ELR (cell line): Measurements from ENCODE around the gene UNC13C.

ENCODE experiments used
- DNase-seq: peaks from one replicate; pipeline ENCODE4 v3.0.0-alpha.2; 2015; ENCODE audit warnings: low read depth

The UNC13C gene

DNA sequence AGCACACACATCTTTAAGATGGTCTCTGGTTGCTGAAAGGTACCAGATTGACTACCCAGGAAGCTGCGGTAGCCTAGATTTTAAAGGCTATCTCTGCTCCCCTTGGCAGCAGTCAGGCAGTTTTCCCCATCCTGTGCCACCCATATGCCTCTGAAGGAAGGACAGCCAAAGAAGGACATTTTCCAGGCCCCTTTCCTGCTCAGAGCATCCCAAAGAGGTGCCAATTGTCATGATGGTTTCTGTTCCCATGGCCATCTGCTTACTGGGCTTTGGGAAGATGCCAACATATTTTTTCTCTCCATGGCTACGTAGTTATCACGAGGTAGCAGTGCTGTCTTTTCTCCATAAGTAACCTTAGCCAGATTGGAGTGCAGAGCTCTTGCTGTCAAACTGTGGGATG, 39.7 kb downstream of the UNC13C start:
- DNase-seq = no peak

- DNase-seq = no peak
Measured at GRCh38 chr15:54026258-54026657, 48.0 kb downstream of the UNC13C start.

GRCh38 chr15:54026891-54027290, 48.6 kb downstream of the UNC13C start:
- no peak for DNase-seq

DNA sequence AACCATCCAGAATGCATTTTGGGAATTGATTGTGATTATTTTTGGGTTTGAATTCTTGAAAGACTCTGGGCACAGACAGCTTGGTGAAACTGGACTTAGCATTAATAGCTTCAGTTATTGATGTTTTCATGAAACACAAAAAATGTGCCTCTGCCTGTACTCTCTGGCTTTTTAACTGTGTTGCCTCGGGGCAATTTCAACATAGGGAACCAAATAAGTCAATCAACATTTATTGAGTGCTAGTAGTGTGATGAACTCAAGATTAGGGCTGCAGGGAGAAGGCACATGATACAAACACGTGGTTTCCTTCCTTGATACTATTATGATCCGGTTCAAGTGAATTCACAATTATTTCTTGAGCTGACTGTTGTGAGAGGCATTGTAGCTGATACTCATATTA, 50.8 kb downstream of the UNC13C start:
- DNase-seq = no peak

DNA sequence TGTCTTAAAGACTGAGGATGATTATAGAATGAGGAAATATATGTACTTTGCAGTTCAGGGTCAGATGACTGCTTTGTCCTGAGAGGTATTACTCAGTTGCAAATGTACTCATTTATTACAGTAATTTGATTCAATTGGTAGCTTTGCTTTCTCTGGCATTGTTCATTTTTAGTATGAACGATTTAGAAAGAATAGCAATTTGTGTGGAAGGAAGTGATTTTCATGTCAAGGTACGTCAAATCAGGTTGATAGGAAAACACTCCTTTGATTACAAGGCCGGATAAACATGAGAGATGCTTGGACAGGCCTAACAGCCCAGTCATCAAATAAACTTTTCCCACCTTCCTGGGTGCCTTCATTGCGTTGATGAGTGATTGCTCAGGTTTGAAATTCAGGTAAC, 53.8 kb downstream of the UNC13C start:
- DNase-seq = no peak

DNA sequence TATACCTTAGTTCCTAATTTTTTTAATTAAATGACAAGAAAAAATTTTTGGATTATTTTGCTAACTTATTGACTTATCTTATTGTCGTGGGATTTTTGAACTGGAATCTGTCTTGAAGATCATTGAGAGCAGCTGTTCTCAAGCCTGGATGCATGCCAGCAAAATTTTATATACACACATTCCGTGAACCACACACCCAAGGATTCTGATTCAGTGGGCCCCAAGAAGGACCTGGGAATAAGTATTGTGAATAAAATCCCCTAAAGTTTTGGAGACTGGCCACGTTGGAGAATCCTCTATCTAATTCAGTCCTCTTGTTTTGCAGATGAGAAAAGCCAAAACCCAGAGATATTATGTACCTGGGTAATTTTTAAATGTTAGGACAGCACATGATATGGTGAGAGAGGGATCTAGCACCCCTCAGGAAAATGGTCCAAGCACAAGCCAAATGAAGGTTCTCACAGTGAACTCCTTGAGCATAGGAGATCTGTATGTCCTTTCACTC, 55.2 kb downstream of the UNC13C start:
- DNase-seq = no peak

GRCh38 chr15:54033869-54034458, 55.7 kb downstream of the UNC13C start:
- no peak for DNase-seq

DNA sequence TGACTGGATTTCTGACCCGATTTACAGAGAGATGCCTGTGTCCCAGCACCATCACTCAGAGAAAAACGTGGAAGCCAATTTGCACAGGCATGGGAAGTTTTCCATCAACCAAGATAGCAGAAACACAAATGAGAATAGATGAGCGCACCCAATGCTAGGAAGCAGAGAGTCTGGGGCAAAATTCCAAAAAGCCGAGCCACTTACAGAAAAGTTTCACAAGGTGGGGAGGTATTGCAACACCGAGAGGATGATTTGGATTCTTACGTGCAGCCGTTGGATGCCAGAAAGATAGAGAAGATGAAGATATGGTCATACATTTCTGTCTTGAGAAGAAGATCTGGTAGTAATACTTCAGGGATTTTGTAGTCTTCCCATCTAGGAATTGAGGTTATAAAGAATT, 57.4 kb downstream of the UNC13C start:
- no peak for DNase-seq

DNA sequence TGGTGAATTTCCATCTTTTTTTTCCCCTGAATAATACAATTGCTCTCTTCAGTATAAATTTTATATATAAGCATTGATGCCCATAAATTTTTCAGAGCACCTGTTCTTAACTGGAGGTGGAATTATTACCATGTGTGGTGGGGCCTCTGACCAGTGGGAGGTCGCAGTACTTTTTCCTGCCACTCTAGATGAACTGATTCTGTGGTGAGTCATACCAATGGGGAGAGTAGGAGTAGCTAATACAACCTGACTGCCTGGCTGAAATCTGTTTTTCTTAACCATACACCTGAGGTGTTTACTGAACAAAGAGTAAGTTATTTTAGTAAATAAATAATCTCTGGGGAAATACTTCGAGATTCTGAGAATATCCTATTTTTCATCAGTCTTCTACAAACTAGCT, 67.2 kb downstream of the UNC13C start:
- no peak for DNase-seq

GRCh38 chr15:54046093-54046492, 67.9 kb downstream of the UNC13C start:
- DNase-seq = no peak

DNA sequence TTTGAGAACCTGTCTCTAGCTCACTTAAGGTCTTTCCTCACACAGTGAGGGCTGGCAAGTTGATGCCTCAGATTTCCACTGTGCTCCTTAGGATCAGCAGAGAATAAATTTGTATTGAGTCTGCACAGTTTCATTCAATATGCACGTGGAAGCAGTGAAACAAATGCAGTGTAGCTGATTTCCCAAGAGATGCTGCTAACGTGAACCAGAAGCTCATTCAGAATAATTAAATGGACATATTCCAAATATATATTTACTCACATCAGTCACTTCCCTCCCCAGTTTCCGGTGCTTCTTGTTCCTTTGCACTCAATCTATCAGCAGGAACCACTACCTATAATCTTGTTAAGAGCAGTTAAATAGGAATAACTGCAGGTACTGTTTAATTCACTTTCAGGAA, 86.1 kb downstream of the UNC13C start:
- no peak for DNase-seq

DNA sequence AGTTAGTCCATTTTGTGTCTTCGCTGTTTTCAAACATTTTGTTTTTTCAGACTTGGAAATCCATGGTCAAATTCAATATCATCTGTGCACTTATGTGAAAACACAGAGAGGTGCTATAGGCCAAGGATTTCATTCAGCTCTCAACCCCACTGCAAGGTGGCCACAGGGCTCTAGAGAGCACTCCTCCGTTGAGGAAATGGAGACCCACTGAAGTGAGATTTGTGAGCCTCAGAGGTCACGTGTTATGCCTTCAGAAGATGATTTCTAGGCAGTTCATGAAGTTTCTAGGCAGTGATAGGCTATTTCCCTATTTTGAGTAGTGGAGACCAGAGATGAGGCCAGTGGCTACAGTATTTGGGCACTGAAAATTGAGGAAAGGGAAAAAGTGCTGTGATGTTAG, 88.2 kb downstream of the UNC13C start:
- no peak for DNase-seq

- no peak for DNase-seq
Measured at GRCh38 chr15:54082836-54083492, 104.7 kb downstream of the UNC13C start.

GRCh38 chr15:54083501-54083900, 105.3 kb downstream of the UNC13C start:
- DNase-seq = no peak

DNA sequence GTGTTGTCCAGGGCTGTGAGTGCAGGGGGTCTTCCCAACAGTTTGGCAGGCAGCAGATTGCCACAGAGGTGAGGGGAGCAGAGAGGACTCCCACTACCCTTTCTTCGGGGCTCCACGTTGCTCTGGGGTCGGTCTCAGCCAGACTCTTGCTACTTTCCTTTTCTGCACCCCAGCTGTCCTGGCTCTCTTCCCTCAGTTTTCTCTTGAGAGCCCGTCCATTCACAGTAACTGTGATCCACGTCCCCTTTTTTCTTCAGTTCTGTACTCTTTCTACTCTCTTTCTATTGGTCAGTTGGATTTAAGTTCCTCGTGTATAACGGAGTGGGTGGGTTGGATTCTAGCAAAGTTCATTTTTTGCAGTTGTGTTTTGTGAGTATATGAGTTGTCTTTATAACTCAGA, 105.8 kb downstream of the UNC13C start:
- DNase-seq = no peak

GRCh38 chr15:54088837-54089236, 110.6 kb downstream of the UNC13C start:
- DNase-seq = no peak

GRCh38 chr15:54089776-54090175, 111.5 kb downstream of the UNC13C start:
- DNase-seq = no peak

GRCh38 chr15:54091651-54092050, 113.4 kb downstream of the UNC13C start:
- DNase-seq = no peak

DNA sequence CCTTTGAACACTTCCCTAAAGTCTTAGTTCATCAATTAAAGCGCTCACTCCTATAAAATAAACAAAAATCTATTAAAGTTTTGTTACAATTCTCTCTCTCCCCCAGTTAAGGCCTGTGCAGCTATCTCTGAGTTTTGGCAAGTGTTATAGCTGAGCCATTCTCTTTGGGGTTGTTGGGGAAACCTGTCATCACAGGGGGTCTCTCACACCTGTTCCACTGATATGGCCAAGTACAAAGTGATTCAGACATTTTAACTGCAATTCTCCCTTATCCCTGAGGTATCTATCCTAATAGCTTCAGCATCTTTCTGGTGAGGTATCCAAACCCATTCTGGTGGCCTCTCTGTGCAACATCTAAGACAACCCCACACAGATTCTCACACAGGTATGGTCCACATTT, 116.4 kb downstream of the UNC13C start:
- no peak for DNase-seq

- no peak for DNase-seq
Measured at GRCh38 chr15:54097019-54097418, 118.8 kb downstream of the UNC13C start.

DNA sequence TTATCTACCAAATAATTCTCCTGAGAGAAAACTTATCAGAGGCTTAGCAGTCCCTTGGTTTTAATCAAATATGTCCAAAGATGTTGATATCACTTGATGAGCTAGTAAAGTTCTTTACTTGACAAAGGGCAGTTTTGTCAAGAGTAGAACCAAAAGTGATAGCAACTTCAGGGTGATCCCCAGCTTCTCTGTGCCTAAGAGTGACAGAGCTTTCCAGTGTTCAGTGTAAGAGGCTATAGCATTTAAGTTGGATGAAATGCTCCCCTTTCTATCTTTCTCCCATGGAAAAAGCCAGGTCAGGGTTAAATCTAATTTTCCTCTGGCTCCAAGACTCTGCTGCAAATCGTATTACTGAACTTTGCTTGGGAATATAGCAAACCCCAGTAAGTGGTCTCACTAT, 120.8 kb downstream of the UNC13C start:
- no peak for DNase-seq

GRCh38 chr15:54101664-54102270, 123.5 kb downstream of the UNC13C start:
- no peak for DNase-seq

DNA sequence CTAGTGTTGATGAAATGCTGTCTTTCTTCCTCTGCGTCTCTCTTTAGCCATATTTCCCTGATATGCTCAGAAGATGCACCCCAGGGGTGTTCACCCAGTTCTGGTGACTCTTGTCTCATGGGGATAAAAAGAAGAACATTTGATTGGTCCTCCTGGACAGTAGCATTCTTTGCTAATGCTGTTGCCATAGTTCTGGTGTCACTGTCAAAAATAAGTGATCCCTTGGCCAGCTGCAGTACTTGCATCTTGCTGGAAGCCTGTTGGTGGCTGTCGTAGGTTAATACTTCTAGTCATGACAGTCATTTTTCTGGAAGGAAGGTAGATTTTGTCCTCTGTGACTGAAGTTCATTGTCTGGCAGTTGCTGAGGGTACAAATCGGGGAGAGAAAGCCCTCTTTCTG, 124.5 kb downstream of the UNC13C start:
- no peak for DNase-seq

- DNase-seq = no peak
Measured at GRCh38 chr15:54109014-54109413, 130.8 kb downstream of the UNC13C start.
